Neural cell (in vitro differentiated cells): ENCODE data around the gene MNDA. TPM values are rescaled to one million over a fixed set of nuclear protein-coding genes. Genes with fewer than 3 reads are reported as not detected.

Source experiments
- H2AFZ ChIP-seq: fragments of 200-600, 300-800 bp; sonication (generic), shearing (Covaris generic); 2 replicates; pipeline ENCODE4 v1.6.0; 2014; ENCODE audit warnings: low read depth, mild to moderate bottlenecking, antibody characterized with exemption, low read length, moderate library complexity
- H3F3A ChIP-seq: fragments of 200-600 bp; shearing (Covaris generic); 2 replicates; pipeline ENCODE4 v1.6.1; 2016; ENCODE audit warnings: mild to moderate bottlenecking, moderate library complexity, mixed read lengths, antibody characterized with exemption, low read length; ENCODE audit not compliant: insufficient read depth, poor library complexity, severe bottlenecking
- H3K27ac ChIP-seq: fragments of 200-600, 300-800 bp; sonication (generic), shearing (Covaris generic); 2 replicates; pipeline ENCODE4 v1.5.1; 2014; ENCODE audit warnings: mild to moderate bottlenecking, low read length, moderate library complexity
- H3K27me3 ChIP-seq: fragments of 300-800, 200-600 bp; sonication (generic), shearing (Covaris generic); 2 replicates; pipeline ENCODE4 v1.6.0; 2014; ENCODE audit warnings: mild to moderate bottlenecking, low read depth, low read length, moderate library complexity; ENCODE audit not compliant: insufficient read depth
- H3K36me3 ChIP-seq: fragments of 300-800, 200-600 bp; sonication (generic), shearing (Covaris generic); 2 replicates; pipeline ENCODE4 v1.5.1; 2014; ENCODE audit warnings: mild to moderate bottlenecking, antibody characterized with exemption, low read length, moderate library complexity; ENCODE audit not compliant: insufficient read depth
- H3K4me2 ChIP-seq: fragments of 300-800, 200-600 bp; sonication (generic), shearing (Covaris generic); 2 replicates; pipeline ENCODE4 v1.6.0; 2014; ENCODE audit warnings: mild to moderate bottlenecking, low read length
- H3K4me3 ChIP-seq: fragments of 300-800, 200-600 bp; sonication (generic), shearing (Covaris generic); 2 replicates; pipeline ENCODE4 v1.5.1; 2014; ENCODE audit warnings: mild to moderate bottlenecking, low read length, moderate library complexity
- H3K79me2 ChIP-seq: fragments of 200-600 bp; shearing (Covaris generic); replicated peaks from 2 replicates; pipeline ENCODE4 v1.6.0; 2014; ENCODE audit warnings: mild to moderate bottlenecking, low read length, moderate library complexity; ENCODE audit not compliant: insufficient read depth
- H3K9ac ChIP-seq: fragments of 300-800, 200-600 bp; sonication (generic), shearing (Covaris generic); 2 replicates; pipeline ENCODE4 v1.6.1; 2016; ENCODE audit warnings: mild to moderate bottlenecking, low read length, mixed read lengths
- H3K9me2 ChIP-seq: fragments of 200-600 bp; shearing (Covaris generic); 2 replicates; pipeline ENCODE4 v1.6.1; 2016; ENCODE audit warnings: mild to moderate bottlenecking, low read length, mixed read lengths; ENCODE audit not compliant: insufficient read depth
- H3K9me3 ChIP-seq: fragments of 200-600, 300-800 bp; sonication (generic), shearing (Covaris generic); 2 replicates; pipeline ENCODE4 v1.6.1; 2016; ENCODE audit warnings: mild to moderate bottlenecking, mixed run types, low read length, moderate library complexity, mixed read lengths
- H4K20me1 ChIP-seq: fragments of 200-600 bp; shearing (Covaris generic); 2 replicates; pipeline ENCODE4 v1.6.1; 2016; ENCODE audit warnings: mild to moderate bottlenecking, mixed run types; ENCODE audit not compliant: insufficient read depth
- EP300 ChIP-seq: fragments of 450-650 bp; conservative IDR thresholded peaks from 2 replicates; pipeline ENCODE4 v1.6.1; 2014; ENCODE audit warnings: antibody characterized with exemption, mild to moderate bottlenecking, moderate library complexity; ENCODE audit not compliant: poor library complexity, severe bottlenecking
- EZH2 ChIP-seq: fragments of 200-600, 300-800 bp; shearing (Covaris generic), sonication (generic); IDR thresholded peaks from 2 replicates; pipeline ENCODE4 v1.6.1; 2014; ENCODE audit warnings: antibody characterized with exemption, low read length, borderline replicate concordance, mild to moderate bottlenecking; ENCODE audit not compliant: insufficient read depth, poor library complexity, severe bottlenecking
- MXI1 ChIP-seq: fragments of 450-650 bp; conservative IDR thresholded peaks from 2 replicates; pipeline ENCODE4 v1.6.1; 2014; ENCODE audit warnings: antibody characterized with exemption, mild to moderate bottlenecking; ENCODE audit not compliant: poor library complexity, severe bottlenecking
- POLR2AphosphoS5 ChIP-seq: IDR thresholded peaks from 2 replicates; pipeline ENCODE4 v1.6.1; 2012
- RAD21 ChIP-seq: fragments of 450-650 bp; conservative IDR thresholded peaks from 2 replicates; pipeline ENCODE4 v1.6.1; 2014; ENCODE audit warnings: antibody characterized with exemption, mild to moderate bottlenecking, moderate library complexity
- SMC3 ChIP-seq: fragments of 450-650 bp; conservative IDR thresholded peaks from 2 replicates; pipeline ENCODE4 v1.6.1; 2014; ENCODE audit warnings: antibody characterized with exemption, mild to moderate bottlenecking, moderate library complexity; ENCODE audit not compliant: poor library complexity
- TAF1 ChIP-seq: IDR thresholded peaks from 2 replicates; pipeline ENCODE4 v1.6.1; 2012; ENCODE audit warnings: low read depth
- polyA plus RNA-seq: library from polyadenylated mRNA; depleted of rRNA; stranded (reverse); fragments of >200 nt; gene quantifications from 2 replicates; pipeline ENCODE4 v1.2.3, GENCODE V29; 2014
- TF ChIP-seq, protein P1 (sequence below): fragments of 450-650 bp; IDR thresholded peaks from 2 replicates; pipeline ENCODE4 v1.5.1; 2014; ENCODE audit warnings: antibody characterized with exemption, mild to moderate bottlenecking, moderate library complexity; ENCODE audit not compliant: poor library complexity, severe bottlenecking
- TF ChIP-seq, protein P2 (sequence below): IDR thresholded peaks from 2 replicates; pipeline ENCODE4 v1.6.1; 2012; ENCODE audit warnings: borderline replicate concordance

Gene MNDA
- polyA plus RNA-seq, 1 donor from 2014 or later, result not detected

DNA sequence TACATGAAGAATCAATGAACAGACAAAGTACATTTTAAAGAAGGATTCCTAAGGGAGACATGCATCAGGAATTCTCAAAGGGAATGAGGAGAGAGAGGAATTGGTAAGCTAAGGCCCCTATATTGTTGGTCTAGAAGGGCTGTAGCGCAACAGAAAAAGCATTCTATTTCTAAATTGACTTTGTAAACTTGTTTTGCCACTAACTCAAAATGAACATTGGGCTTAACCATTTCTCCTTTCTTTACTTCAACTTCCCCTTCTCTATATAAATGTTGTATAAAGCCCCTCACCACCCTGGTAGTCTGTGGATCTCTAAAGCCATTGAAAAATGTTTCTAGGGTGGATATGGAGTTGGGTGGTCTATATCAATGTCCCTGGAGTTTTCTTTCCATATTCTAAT, 29.8 kb upstream of the MNDA start (continued):
- no peak for TF ChIP-seq TAF1

DNA sequence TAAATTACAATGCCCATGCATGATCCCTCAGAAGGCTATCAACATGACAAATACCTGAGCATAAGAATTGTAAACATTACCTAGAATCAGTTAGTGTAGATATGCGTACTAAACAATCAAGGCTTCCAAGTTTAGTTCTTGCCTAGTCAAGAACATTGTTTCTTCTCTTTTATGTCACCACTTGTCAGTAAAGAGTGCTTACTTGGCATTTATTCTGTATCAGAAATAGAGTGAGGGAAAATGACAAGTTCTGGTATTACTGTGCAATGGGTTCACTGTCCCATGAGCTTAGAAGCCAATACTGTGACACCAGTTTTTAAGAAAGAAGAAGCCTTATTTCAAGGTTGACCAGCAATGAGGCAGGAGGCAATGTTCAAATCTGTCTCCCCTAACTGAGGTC, 27.5 kb upstream of the MNDA start:
- Histone ChIP-seq H3F3A (no peaks in the 10 kb centered on the region), H3K4me3 (no peak overlapping the region), H2AFZ (no peak overlapping the region), H3K9me3 (no peaks in the 10 kb centered on the region), H4K20me1 (no peaks in the 10 kb centered on the region), H3K79me2 (no peaks in the 10 kb centered on the region), H3K9me2 (no peaks in the 10 kb centered on the region), H3K27me3 (no peaks in the 10 kb centered on the region), H3K4me2 (no peak overlapping the region), H3K9ac (no peak overlapping the region), H3K36me3 (no peaks in the 10 kb centered on the region), H3K27ac (no peak overlapping the region)
- TF ChIP-seq, protein P1, sequence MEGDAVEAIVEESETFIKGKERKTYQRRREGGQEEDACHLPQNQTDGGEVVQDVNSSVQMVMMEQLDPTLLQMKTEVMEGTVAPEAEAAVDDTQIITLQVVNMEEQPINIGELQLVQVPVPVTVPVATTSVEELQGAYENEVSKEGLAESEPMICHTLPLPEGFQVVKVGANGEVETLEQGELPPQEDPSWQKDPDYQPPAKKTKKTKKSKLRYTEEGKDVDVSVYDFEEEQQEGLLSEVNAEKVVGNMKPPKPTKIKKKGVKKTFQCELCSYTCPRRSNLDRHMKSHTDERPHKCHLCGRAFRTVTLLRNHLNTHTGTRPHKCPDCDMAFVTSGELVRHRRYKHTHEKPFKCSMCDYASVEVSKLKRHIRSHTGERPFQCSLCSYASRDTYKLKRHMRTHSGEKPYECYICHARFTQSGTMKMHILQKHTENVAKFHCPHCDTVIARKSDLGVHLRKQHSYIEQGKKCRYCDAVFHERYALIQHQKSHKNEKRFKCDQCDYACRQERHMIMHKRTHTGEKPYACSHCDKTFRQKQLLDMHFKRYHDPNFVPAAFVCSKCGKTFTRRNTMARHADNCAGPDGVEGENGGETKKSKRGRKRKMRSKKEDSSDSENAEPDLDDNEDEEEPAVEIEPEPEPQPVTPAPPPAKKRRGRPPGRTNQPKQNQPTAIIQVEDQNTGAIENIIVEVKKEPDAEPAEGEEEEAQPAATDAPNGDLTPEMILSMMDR, result no peak
- no peak for TF ChIP-seq EP300
- TF ChIP-seq MXI1, result no peak

DNA sequence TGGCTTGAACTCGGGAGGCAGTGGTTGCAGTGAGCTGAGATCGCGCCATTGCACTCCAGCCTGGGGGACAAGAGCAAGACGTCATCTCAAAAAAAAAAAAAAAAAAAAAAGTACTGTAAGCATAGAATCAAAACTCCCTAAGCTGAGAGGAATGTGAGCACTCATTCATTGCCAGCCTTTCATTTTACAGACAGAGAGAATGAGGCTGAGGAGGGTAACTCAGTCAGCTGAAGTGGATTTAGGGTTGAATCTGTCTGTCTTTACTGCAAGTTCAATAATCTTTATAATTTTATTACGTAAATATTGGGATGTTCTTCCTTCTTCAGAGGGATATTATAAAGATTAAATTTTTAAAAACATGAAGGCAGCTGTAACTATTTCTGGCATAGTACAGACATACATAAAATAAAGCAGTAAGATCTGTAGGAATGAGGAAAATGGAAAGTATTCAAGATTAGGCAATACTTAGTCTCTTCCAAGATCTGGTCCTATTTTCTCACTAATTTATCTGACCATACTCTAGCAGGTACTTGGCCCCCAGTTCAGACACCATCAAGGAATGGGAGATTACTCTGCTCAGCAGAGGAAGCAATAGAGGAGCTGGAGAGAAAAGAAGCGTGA, 24.1 kb upstream of the MNDA start:
- Histone ChIP-seq H3F3A (no peaks in the 10 kb centered on the region), H3K4me2 (no peak overlapping the region), H3K27me3 (no peaks in the 10 kb centered on the region), H2AFZ (no peak overlapping the region), H3K27ac (no peak overlapping the region), H3K36me3 (no peaks in the 10 kb centered on the region), H3K9me2 (no peaks in the 10 kb centered on the region), H3K9ac (no peak overlapping the region), H4K20me1 (no peaks in the 10 kb centered on the region), H3K9me3 (no peaks in the 10 kb centered on the region), H3K79me2 (no peaks in the 10 kb centered on the region), H3K4me3 (no peak overlapping the region)
- TF ChIP-seq SMC3, result no peak
- TF ChIP-seq, protein P1, result no peak
- no peak for TF ChIP-seq TAF1
- TF ChIP-seq, protein P2, sequence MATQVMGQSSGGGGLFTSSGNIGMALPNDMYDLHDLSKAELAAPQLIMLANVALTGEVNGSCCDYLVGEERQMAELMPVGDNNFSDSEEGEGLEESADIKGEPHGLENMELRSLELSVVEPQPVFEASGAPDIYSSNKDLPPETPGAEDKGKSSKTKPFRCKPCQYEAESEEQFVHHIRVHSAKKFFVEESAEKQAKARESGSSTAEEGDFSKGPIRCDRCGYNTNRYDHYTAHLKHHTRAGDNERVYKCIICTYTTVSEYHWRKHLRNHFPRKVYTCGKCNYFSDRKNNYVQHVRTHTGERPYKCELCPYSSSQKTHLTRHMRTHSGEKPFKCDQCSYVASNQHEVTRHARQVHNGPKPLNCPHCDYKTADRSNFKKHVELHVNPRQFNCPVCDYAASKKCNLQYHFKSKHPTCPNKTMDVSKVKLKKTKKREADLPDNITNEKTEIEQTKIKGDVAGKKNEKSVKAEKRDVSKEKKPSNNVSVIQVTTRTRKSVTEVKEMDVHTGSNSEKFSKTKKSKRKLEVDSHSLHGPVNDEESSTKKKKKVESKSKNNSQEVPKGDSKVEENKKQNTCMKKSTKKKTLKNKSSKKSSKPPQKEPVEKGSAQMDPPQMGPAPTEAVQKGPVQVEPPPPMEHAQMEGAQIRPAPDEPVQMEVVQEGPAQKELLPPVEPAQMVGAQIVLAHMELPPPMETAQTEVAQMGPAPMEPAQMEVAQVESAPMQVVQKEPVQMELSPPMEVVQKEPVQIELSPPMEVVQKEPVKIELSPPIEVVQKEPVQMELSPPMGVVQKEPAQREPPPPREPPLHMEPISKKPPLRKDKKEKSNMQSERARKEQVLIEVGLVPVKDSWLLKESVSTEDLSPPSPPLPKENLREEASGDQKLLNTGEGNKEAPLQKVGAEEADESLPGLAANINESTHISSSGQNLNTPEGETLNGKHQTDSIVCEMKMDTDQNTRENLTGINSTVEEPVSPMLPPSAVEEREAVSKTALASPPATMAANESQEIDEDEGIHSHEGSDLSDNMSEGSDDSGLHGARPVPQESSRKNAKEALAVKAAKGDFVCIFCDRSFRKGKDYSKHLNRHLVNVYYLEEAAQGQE, result no peak
- no peak for TF ChIP-seq MXI1
- no peak for TF ChIP-seq EP300
- no peak for TF ChIP-seq POLR2AphosphoS5
- no peak for TF ChIP-seq EZH2
- no peak for TF ChIP-seq RAD21
